ENCODE measurements around the gene FOXD4.
A peak's percentile ranks its signal among the peaks of the same experiment; 100 is the strongest.
"Not testable (repeated sequence)": the region's sequence is repeated elsewhere in the genome, so short reads cannot be mapped to it uniquely, and the experiment has no call there.

The FOXD4 gene

DNA sequence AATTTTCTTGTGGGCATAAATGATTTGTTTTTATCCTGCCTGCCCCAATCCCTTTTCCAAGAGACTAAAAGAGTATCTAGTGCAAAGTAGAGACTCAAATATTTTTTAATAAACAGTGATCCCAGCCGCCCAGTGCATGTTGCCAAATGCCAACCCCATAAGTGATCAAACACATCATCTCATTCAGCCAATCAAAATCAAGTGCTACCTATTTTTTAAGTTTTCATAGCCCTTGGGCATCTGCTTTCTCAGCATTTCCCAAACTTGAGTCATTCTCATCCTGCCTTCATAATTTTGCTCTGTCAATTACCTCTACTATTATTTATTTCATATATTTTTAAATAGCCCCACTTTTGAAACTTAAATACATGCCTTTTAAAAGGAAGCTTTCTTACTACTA is 27.4 kb downstream of the FOXD4 start:
- H3K79me2 ChIP-seq; H3K4me2 ChIP-seq (ENCODE audit: low read length); H3K4me3 ChIP-seq (ENCODE audit: low read depth, low read length); H3K27me3 ChIP-seq (ENCODE audit: control insufficient read depth, insufficient read depth, low read length); H3K36me3 ChIP-seq (ENCODE audit: control insufficient read depth, insufficient read depth, low read length); H3K9me3 ChIP-seq (ENCODE audit: control insufficient read depth, low read length); H3K4me1 ChIP-seq; H3K9ac ChIP-seq; H2AFZ ChIP-seq; H3K27ac ChIP-seq: not testable (repeated sequence)

DNA sequence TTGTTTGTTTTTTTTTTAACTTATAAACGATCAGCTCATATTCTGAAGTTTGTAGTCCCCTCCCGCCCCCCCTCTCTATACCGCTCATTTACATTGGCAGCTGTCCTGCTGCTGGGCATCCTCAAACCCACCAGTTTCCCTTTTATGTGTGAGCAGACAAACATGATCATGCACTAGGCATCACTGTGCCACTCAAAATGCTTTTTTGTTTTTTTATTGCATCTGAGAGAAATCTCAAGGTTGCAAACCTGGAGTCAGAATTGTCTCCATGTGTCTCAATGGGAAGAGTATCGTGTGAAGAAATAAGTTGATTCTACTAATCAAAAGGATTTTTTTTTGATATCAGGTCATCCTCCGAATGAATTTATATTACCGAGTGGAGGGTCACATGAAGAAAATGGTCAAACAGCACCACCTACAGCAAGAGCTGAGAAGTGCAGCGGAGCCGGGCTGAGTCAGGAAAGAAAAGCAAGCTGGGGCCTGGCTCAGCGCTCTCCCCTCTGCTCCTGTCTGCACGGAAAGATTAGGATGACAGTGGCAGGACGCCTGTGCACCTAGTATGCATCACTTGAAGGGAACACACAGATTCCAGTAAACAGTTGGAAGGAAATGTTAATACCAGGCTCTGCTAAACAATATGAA is 29.7 kb downstream of the FOXD4 start:
- not testable (repeated sequence) for H2AFZ ChIP-seq; H3K4me1 ChIP-seq; H3K36me3 ChIP-seq (ENCODE audit: control insufficient read depth, insufficient read depth, low read length); H3K9me3 ChIP-seq (ENCODE audit: control insufficient read depth, low read length); H3K4me2 ChIP-seq (ENCODE audit: low read length); H3K27ac ChIP-seq; H3K27me3 ChIP-seq (ENCODE audit: control insufficient read depth, insufficient read depth, low read length); H3K4me3 ChIP-seq (ENCODE audit: low read depth, low read length); H3K9ac ChIP-seq; H3K79me2 ChIP-seq

DNA sequence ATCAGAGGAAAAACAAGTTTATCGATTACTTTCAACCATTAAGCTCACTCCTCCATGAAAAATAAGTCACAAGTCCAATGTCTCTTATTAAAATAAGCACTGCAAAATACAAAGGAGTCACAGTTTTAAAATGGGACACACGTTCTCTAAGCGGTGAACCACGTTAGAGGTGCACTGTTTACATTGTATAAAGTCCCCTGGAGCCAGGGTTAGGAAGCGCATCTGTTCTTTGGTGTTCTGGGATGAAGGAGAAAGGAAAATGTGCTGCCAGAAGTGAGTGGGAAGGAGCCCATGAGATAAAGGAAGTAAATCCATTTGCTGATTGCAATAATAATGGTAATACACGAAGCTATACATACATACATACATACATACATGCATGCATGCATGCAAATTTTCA is 30.4 kb downstream of the FOXD4 start:
- H3K36me3 ChIP-seq (ENCODE audit: control insufficient read depth, insufficient read depth, low read length): not testable (repeated sequence)

DNA sequence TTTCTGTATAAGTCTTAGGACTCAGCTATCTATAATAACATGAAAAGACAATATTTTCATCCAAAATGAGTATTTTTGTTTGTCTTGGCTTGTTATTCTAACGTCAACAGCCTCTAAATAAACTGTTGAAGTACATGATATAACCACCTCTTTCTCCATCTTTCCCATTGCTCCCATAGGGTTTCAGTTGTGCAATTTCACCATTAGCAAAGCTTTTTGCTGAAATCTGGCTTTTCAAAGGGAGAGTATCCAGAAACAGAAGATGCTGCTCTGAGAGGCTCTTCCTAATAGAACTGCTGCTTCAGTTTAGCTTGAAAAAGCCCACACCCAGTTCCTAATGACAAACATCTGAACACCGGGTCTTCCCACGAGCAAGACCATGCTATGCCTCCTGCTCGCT is 31.1 kb downstream of the FOXD4 start:
- not testable (repeated sequence) for H3K9me3 ChIP-seq (ENCODE audit: control insufficient read depth, low read length); H2AFZ ChIP-seq; H3K4me3 ChIP-seq (ENCODE audit: low read depth, low read length); H3K27ac ChIP-seq; H3K4me1 ChIP-seq; H3K4me2 ChIP-seq (ENCODE audit: low read length); H3K36me3 ChIP-seq (ENCODE audit: control insufficient read depth, insufficient read depth, low read length); H3K79me2 ChIP-seq; H3K27me3 ChIP-seq (ENCODE audit: control insufficient read depth, insufficient read depth, low read length); H3K9ac ChIP-seq

More for the DNA sequence above, 30.4 kb downstream of the FOXD4 start:
- not testable (repeated sequence) for H3K9ac ChIP-seq; H3K79me2 ChIP-seq; H3K27me3 ChIP-seq (ENCODE audit: control insufficient read depth, insufficient read depth, low read length); H2AFZ ChIP-seq; H3K4me1 ChIP-seq; H3K4me3 ChIP-seq (ENCODE audit: low read depth, low read length); H3K9me3 ChIP-seq (ENCODE audit: control insufficient read depth, low read length); H3K27ac ChIP-seq; H3K4me2 ChIP-seq (ENCODE audit: low read length)

DNA sequence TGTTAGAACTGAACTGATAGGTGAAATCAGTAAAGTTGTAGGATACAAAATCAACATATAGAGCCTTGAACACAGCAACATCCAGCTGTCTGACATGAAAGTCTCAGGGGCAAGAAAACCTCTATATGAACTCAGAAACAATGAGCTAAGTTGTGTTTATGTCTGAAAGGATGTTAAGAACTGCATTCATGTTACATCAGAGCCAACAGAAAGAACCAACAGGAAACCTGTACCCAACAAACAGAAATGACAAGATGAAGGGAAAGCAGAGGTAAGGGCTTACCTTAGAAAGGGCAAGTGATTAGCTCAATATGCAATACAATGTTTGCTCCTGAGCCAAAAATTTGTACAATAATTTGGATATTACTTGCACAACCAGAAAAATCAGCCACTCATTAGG is 31.5 kb downstream of the FOXD4 start:
- not testable (repeated sequence) for H3K27me3 ChIP-seq (ENCODE audit: control insufficient read depth, insufficient read depth, low read length); H2AFZ ChIP-seq; H3K9ac ChIP-seq; H3K9me3 ChIP-seq (ENCODE audit: control insufficient read depth, low read length); H3K27ac ChIP-seq; H3K4me2 ChIP-seq (ENCODE audit: low read length); H3K79me2 ChIP-seq; H3K4me1 ChIP-seq; H3K36me3 ChIP-seq (ENCODE audit: control insufficient read depth, insufficient read depth, low read length); H3K4me3 ChIP-seq (ENCODE audit: low read depth, low read length)

DNA sequence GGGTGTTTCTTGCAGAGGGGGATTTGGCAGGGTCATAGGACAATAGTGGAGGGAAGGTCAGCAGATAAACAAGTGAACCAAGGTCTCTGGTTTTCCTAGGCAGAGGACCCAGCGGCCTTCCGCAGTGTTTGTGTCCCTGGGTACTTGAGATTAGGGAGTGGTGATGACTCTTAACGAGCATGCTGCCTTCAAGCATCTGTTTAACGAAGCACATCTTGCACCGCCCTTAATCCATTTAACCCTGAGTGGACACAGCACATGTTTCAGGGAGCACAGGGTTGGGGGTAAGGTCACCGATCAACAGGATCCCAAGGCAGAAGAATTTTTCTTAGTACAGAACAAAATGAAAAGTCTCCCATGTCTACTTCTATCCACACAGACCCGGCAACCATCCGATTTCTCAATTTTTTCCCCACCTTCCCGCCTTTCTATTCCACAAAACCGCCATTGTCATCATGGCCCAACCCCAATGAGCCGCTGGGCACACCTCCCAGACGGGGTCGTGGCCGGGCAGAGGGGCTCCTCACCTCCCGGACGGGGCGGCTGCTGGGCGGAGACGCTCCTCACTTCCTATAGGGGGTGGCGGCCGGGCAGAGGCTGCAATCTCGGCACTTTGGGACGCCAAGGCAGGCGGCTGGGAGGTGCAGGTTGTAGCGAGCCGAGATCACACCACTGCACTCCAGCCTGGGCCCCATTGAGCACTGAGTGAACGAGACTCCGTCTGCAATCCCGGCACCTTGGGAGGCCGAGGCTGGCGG is 35.1 kb downstream of the FOXD4 start:
- not testable (repeated sequence) for H3K79me2 ChIP-seq; H3K27ac ChIP-seq; H3K4me1 ChIP-seq; H2AFZ ChIP-seq; H3K27me3 ChIP-seq (ENCODE audit: control insufficient read depth, insufficient read depth, low read length); H3K9me3 ChIP-seq (ENCODE audit: control insufficient read depth, low read length); H3K4me3 ChIP-seq (ENCODE audit: low read depth, low read length); H3K4me2 ChIP-seq (ENCODE audit: low read length); H3K9ac ChIP-seq; H3K36me3 ChIP-seq (ENCODE audit: control insufficient read depth, insufficient read depth, low read length)

DNA sequence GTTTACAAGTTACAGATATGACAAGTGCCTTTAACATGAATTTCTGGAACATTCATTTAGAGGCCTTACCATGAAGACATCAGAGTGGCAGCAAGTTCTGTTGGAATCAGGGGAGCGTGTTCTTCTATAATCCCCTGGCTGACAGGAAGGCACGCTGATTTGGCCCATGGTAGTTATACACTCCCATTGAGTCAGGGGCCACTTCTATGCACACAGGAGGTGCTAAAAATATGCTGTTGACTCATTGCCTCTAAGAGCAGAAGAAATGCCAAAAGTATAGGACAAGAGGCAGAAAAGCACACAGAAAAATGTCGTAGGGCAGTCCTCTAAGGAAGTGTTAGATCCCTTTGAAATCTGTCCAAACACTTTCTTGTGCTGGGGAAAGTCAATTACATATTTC is 39.9 kb downstream of the FOXD4 start:
- H2AFZ ChIP-seq; H3K27me3 ChIP-seq (ENCODE audit: control insufficient read depth, insufficient read depth, low read length); H3K4me3 ChIP-seq (ENCODE audit: low read depth, low read length); H3K36me3 ChIP-seq (ENCODE audit: control insufficient read depth, insufficient read depth, low read length); H3K79me2 ChIP-seq; H3K4me1 ChIP-seq; H3K27ac ChIP-seq; H3K9me3 ChIP-seq (ENCODE audit: control insufficient read depth, low read length); H3K4me2 ChIP-seq (ENCODE audit: low read length); H3K9ac ChIP-seq: not testable (repeated sequence)

DNA sequence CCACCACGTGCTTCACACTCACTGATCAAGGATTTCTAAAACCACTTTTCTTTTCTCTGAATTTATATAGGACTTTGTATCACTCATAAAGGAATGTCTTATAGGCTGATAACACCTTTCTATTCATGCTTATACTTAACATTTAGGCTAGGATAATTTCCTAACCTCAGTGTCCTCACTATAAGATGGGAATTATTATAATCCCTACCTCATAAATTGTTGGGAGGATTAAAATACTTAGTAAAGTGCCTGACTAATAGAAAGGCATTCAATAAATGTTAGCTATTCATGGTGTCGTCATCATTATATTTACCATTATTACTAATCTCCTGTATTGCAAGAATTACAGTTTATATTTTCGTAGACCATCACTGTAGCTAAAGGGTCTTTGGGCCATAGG is 41.8 kb downstream of the FOXD4 start:
- H3K36me3 ChIP-seq (ENCODE audit: control insufficient read depth, insufficient read depth, low read length); H3K27ac ChIP-seq; H3K9ac ChIP-seq; H3K4me3 ChIP-seq (ENCODE audit: low read depth, low read length); H3K79me2 ChIP-seq; H3K27me3 ChIP-seq (ENCODE audit: control insufficient read depth, insufficient read depth, low read length); H3K4me1 ChIP-seq; H2AFZ ChIP-seq; H3K9me3 ChIP-seq (ENCODE audit: control insufficient read depth, low read length); H3K4me2 ChIP-seq (ENCODE audit: low read length): not testable (repeated sequence)

DNA sequence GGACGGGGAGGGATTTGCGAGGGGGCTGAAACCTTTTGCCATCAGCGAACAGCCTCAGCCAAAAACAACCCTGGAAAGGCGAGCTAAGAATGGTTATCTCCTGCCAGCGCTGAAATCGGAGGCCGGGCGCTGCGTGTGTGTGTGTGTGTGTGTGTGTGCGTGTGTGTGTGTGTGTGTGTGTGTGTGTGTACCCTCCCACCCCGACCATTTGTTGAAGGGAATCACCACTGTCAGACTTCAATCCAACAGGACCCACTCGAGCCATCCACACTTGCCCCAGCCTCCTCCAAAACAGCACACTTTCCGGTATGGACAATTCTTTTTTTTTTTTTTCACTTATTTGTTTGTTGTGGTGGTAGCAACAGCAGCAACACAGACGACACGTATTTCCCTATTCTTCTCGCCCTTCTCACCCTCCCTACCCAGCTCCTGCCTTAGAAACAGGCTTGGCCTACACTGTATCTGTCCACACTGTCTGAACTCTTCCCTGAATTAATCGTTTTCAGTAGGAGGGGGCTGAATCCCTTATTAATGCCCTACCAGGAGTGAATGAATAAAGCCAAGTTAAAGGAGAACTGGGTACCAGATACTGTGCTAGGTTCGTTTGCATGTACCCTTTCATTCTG is 44.2 kb downstream of the FOXD4 start:
- peak overlapping the region; percentile 44 for H3K4me2 ChIP-seq (ENCODE audit: low read length)
- H2AFZ ChIP-seq: peak overlapping the region; percentile 33
- not testable (repeated sequence) for H3K27me3 ChIP-seq (ENCODE audit: control insufficient read depth, insufficient read depth, low read length); H3K79me2 ChIP-seq; H3K27ac ChIP-seq; H3K9ac ChIP-seq; H3K9me3 ChIP-seq (ENCODE audit: control insufficient read depth, low read length); H3K36me3 ChIP-seq (ENCODE audit: control insufficient read depth, insufficient read depth, low read length); H3K4me1 ChIP-seq
- H3K4me3 ChIP-seq (ENCODE audit: low read depth, low read length): peak overlapping the region; percentile 22

DNA sequence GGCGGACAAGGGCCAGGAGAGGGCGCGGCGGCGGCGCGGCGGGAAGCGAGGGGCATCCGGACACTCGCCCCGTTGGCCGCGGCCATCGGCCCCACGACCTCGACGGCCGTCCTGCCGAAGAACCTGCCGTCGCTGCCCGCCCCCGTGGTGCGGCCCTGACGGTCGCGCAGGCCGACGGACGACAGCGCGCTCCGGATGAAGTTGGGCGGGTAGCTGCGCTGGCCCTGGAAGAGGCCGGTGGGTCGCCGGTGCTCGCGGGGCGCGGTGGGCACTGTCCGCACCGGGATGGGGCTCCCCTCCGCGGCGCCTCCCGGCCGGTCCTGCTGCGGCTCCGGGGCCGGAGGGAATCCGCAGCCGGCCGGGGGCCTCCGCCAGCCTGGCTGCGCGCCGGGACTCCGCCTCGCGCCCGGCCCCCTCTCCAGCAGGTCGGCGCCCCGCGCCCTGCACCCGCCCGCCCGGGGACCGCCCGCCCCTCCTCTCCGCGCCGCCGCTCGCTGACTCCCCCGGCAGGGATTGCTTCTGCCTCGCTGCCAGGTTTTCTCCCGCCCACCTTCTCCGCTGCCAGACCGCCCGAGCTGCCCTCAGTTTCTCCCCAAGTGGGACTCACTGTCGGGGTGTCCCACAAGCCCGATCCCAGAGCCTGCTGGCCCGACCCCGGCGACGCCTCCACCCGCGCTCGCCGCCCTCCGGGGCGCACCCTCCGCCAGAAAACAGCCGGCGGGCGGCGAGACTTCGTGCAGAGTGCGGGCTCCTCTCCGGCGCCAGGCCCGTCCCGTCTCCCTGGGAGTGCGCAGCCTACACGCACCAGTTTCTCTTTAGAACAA is 44.9 kb downstream of the FOXD4 start:
- not testable (repeated sequence) for H3K27ac ChIP-seq; H3K27me3 ChIP-seq (ENCODE audit: control insufficient read depth, insufficient read depth, low read length); H3K4me1 ChIP-seq; H3K79me2 ChIP-seq; H3K9me3 ChIP-seq (ENCODE audit: control insufficient read depth, low read length); H3K9ac ChIP-seq; H3K36me3 ChIP-seq (ENCODE audit: control insufficient read depth, insufficient read depth, low read length)
- peak overlapping the region; percentile 33 for H2AFZ ChIP-seq
- H3K4me3 ChIP-seq (ENCODE audit: low read depth, low read length): peak overlapping the region; percentile 22
- peak overlapping the region; percentile 44 for H3K4me2 ChIP-seq (ENCODE audit: low read length)

Data from parathyroid adenoma (tissue), 2 donors.